Measurements from ENCODE around the gene EHMT1. TPM values are rescaled to one million over a fixed set of nuclear protein-coding genes. Genes with fewer than 3 reads are reported as not detected.
"Not testable (repeated sequence)": the region's sequence is repeated elsewhere in the genome, so short reads cannot be mapped to it uniquely, and the experiment has no call there.

The EHMT1 gene
- total RNA-seq, 1 donor = 31.4 TPM

DNA sequence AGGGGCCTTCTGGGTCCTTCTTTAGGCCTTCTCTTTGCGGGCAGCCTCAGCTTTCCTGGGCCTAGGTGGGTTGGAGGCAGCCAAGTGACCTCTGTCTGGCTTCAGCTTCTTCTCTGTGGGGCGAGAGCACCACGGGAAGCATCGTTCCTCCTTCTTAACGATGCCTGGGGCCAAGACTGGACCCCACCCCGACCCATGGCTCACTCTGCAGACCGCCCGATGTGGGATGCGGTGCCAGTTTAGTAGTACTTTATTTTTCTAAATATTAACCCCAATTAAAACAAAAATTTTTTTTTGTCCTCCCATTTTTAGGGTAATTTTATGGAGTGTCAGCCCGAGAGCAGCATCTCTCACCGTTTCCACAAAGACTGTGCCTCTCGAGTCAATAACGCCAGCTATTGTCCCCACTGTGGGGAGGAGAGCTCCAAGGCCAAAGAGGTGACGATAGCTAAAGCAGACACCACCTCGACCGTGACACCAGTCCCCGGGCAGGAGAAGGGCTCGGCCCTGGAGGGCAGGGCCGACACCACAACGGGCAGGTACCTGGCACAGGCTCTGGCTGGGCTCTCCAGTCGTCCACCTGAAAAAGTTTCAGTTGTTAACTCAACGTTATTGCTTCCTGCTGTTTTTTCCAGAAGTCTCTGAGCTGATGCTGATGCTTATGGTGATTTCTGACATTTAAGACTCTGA lies 157.6 kb downstream of the EHMT1 start:
- TF ChIP-seq, protein P1, sequence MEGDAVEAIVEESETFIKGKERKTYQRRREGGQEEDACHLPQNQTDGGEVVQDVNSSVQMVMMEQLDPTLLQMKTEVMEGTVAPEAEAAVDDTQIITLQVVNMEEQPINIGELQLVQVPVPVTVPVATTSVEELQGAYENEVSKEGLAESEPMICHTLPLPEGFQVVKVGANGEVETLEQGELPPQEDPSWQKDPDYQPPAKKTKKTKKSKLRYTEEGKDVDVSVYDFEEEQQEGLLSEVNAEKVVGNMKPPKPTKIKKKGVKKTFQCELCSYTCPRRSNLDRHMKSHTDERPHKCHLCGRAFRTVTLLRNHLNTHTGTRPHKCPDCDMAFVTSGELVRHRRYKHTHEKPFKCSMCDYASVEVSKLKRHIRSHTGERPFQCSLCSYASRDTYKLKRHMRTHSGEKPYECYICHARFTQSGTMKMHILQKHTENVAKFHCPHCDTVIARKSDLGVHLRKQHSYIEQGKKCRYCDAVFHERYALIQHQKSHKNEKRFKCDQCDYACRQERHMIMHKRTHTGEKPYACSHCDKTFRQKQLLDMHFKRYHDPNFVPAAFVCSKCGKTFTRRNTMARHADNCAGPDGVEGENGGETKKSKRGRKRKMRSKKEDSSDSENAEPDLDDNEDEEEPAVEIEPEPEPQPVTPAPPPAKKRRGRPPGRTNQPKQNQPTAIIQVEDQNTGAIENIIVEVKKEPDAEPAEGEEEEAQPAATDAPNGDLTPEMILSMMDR (IDR thresholded peaks at IDR 0.05; ENCODE audit: insufficient read depth, low read length) = no peak
- H3K4me3 ChIP-seq (ENCODE audit: low read depth, low read length) = no peak overlapping the region
- DNase-seq (ENCODE audit: low read depth) = no peak

DNA sequence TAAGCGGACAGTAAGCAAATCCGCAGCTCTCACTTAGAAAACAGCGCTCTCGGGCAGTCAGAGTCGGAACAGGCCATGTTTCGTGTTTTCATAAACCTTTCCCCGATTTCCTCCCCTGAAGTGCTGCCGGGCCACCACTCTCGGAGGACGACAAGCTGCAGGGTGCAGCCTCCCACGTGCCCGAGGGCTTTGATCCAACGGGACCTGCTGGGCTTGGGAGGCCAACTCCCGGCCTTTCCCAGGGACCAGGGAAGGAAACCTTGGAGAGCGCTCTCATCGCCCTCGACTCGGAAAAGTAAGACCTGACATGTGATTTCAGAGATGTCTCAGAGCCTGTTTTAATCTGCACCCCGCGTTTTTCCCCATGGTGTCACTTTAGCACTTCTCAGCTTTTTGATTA lies 159.0 kb downstream of the EHMT1 start:
- DNase-seq (ENCODE audit: low read depth) = no peak
- TF ChIP-seq, protein P1 (IDR thresholded peaks at IDR 0.05; ENCODE audit: insufficient read depth, low read length) = no peak

DNA sequence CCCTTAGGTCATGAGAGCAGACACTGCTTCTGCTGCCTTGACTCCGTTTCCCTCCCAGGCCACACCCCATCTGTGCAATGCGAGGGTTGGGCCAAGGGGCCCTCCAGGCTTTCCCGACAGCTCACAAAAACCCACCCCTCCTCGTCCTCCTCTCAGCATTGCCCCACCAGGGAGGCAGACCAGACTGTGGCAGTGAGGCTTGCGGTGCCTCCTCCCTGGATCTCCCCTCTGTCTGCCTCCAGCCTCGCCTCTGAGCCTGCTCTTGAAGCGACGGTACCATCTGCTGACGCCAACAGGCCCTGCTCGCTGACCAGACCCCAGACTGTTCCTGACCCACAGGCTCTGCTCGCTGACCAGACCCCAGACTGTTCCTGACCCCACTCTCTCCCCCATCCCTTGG lies 159.5 kb downstream of the EHMT1 start:
- TF ChIP-seq, protein P1 (IDR thresholded peaks at IDR 0.05; ENCODE audit: insufficient read depth, low read length) = no peak
- no peak for DNase-seq (ENCODE audit: low read depth)
- H3K4me3 ChIP-seq (ENCODE audit: low read depth, low read length) = no peak overlapping the region

More for the DNA sequence above, 159.0 kb downstream of the EHMT1 start:
- H3K4me3 ChIP-seq (ENCODE audit: low read depth, low read length) = no peak overlapping the region

DNA sequence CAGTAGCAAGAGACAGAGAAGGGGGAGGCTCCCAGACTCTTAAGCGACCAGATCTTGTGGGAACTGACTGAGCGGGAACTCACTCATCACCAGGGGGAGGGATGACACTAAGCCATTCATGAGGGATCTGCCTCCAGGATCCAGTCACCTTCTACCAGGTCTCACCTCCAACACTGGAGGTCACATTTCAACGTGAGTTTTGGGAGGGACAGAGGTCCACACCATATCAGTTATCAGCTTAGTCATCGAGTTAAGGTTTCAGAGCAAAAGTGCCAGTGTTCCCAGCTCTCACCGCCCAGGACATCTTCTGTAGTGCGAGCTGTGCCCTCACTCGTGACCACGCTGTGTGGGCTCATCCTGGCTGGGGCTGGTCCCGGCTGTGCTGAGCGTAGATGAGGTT lies 160.1 kb downstream of the EHMT1 start:
- TF ChIP-seq, protein P1 (IDR thresholded peaks at IDR 0.05; ENCODE audit: insufficient read depth, low read length) = no peak
- no peak for DNase-seq (ENCODE audit: low read depth)
- H3K4me3 ChIP-seq (ENCODE audit: low read depth, low read length) = no peak overlapping the region

DNA sequence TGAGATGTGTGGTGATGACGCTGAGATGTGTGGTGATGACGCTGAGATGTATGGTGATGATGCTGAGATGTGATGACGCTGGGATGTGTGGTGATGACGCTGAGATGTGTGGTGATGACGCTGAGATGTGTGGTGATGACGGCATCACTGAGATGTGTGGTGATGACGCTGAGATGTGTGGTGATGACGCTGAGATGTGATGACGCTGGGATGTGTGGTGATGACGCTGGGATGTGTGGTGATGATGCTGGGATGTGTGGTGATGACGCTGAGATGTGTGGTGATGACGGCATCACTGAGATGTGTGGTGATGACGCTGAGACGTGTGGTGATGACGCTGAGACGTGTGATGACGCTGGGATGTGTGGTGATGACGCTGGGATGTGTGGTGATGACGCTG lies 161.2 kb downstream of the EHMT1 start:
- not testable (repeated sequence) for H3K4me3 ChIP-seq (ENCODE audit: low read depth, low read length); DNase-seq (ENCODE audit: low read depth)

DNA sequence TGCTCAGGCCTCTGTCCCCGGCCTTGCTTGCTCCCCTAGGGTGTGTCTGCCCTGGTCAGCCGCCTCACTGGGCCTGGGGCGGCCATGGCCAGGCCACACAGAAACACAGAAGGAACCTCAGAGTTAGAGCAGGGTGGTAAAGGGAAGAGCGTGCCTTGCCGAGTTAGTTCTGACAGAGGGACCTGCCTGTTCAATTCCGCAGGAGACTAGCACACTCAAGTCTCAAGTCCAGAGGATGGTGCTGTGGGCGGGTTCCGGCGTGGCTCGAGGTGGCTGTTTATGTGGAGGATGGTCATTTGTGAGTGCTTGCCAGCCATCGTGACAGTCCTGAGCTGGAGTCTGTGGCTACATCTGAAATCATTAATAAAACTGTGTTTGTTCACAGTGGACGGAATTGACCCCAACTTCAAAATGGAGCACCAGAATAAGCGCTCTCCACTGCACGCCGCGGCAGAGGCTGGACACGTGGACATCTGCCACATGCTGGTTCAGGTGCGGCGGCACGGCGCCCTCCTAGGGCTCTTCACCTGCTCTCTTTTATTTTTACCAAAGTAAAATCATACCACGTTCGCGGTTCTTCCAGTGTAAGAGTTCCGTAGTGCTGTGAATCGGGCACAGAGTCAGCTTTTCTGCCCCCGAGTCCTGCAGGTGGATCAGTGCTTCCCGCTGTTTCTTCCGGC lies 163.2 kb downstream of the EHMT1 start:
- TF ChIP-seq, protein P1 (IDR thresholded peaks at IDR 0.05; ENCODE audit: insufficient read depth, low read length) = no peak
- H3K4me3 ChIP-seq (ENCODE audit: low read depth, low read length) = no peak overlapping the region

DNA sequence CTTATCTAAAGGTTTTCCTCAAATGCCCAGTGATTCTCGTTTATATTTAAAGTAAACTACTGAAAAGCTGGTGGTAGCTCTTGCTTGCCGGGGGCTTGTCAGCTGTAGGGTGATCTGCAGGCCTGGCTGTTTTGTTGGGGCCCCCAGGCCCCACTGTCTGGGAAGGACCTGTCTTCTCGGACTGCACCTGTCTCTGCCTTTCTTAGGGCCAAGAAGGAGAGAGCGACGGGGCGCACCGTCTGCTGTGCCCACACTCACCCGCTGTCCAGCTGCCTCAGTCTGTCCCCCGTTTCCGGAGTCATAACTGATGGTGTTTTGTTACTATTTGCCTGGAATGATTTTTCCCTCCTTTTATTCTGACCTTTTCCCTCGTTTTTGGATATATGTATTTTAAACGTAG lies 164.7 kb downstream of the EHMT1 start:
- no peak overlapping the region for H3K4me3 ChIP-seq (ENCODE audit: low read depth, low read length)
- TF ChIP-seq, protein P1 (IDR thresholded peaks at IDR 0.05; ENCODE audit: insufficient read depth, low read length) = no peak
- DNase-seq (ENCODE audit: low read depth) = no peak

More for the DNA sequence above, 163.2 kb downstream of the EHMT1 start:
- no peak for DNase-seq (ENCODE audit: low read depth)

Data from fibroblast of the aortic adventitia (primary cell).